Testis (tissue), 2 donors: Measurements from ENCODE around the gene EGFR.

Experiments
- CTCF ChIP-seq, 3 experiments: fragments of 450-650 bp in 2 of 3; fragments of 200-600 bp in 1 of 3; sonication (generic) in 1 of 3; IDR thresholded peaks; one replicate each; pipeline ENCODE4 v1.5.1; 2016 to 2019; ENCODE audit warnings: antibody characterized with exemption in 3 of 3, mild to moderate bottlenecking in 2 of 3, moderate library complexity in 1 of 3
- POLR2A ChIP-seq: fragments of 450-650 bp; IDR thresholded peaks from one replicate; pipeline ENCODE4 v1.6.1; 2017; ENCODE audit warnings: antibody characterized with exemption, mild to moderate bottlenecking, moderate library complexity

DNA sequence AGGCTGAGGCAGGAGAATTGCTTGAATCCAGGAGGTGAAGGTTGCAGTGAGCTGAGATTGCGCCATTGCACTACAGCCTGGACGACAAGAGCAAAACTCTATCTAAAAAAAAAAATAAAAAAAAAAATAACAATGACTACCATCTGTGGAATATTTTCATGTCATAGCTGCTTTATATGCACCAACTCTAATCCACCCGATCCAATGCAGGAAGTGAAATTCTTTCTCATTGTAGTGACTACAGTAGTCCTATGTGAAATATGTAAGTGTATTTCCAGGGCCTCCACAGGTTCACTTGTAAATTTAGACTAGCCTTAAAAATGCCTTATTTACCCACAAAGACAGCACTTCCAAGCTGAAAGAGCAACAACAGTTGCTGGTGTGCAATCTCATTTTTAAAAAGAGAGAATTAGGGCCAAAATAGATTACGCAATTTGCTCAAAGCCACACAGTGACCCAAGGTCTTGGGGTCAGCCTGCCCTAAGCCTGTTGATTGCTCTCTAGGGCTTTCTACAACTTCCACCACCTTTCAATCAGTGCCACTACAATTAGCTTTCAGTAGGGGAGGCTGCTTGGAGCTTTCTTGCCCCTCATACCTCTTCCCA is 25.8 kb upstream of the EGFR start:
- TF ChIP-seq CTCF (IDR thresholded peaks at IDR 0.05) (no peak), POLR2A (no peak)
